Ascending aorta (tissue), 2 donors: ENCODE data around the gene ATG4B. TPM values are rescaled to one million over a fixed set of nuclear protein-coding genes. Genes with fewer than 3 reads are reported as not detected.

Source experiments
- DNase-seq, 2 donors: peaks; one replicate each; pipeline ENCODE4 v3.0.0-alpha.2; 2019; ENCODE audit warnings: low spot score in 2 of 2
- H3K27ac ChIP-seq, 2 donors: fragments of 200-600 bp; sonication (generic); one replicate each; pipeline ENCODE4 v1.5.1; 2016 to 2017; ENCODE audit warnings: mild to moderate bottlenecking in 1 of 2
- H3K27me3 ChIP-seq: fragments of 200-600 bp; sonication (generic); one replicate; pipeline ENCODE4 v1.5.1; 2017
- H3K36me3 ChIP-seq, 2 donors: fragments of 200-600 bp; sonication (generic); one replicate each; pipeline ENCODE4 v1.5.1; 2016
- H3K4me1 ChIP-seq, 2 donors: fragments of 200-600 bp; sonication (generic); one replicate each; pipeline ENCODE4 v1.5.1; 2016 to 2017; ENCODE audit warnings: mild to moderate bottlenecking in 1 of 2
- H3K4me3 ChIP-seq, 2 donors: fragments of 200-600 bp; sonication (generic); one replicate each; pipeline ENCODE4 v1.5.1; 2016 to 2017; ENCODE audit warnings: mild to moderate bottlenecking in 1 of 2
- H3K9me3 ChIP-seq, 2 donors: fragments of 200-600 bp; sonication (generic); one replicate each; pipeline ENCODE4 v1.5.1; 2016
- intact Hi-C: fragments of 100-400 bp; cut with DNase I; formaldehyde crosslinking; loops from one replicate; pipeline ENCODE4 v1.15.1; 2023
- total RNA-seq: library from RNA; depleted of rRNA; stranded (reverse); fragments of >200 nt; gene quantifications from one replicate; pipeline ENCODE4 v1.1.0, GENCODE V29; 2016
- TF ChIP-seq, protein P1 (sequence below), 3 experiments: fragments of 200-600 bp in 2 of 3; fragments of 450-650 bp in 1 of 3; sonication (generic) in 2 of 3; IDR thresholded peaks; one replicate each; pipeline ENCODE4 v1.5.1; 2016 to 2019; ENCODE audit warnings: antibody characterized with exemption in 3 of 3, mild to moderate bottlenecking in 1 of 3, moderate library complexity in 1 of 3

The ATG4B gene
- total RNA-seq, 1 donor from 2014 or later, result 225 TPM

GRCh38 chr2:241673189-241673663, 35.7 kb downstream of the ATG4B start:
- H3K27ac ChIP-seq, result no peak overlapping the region
- intact Hi-C loops, result no loop called here
- no peak for DNase-seq
- H3K27me3 ChIP-seq, result no peaks in the 10 kb centered on the region
- H3K4me3 ChIP-seq, result no peak overlapping the region
- peaks cover 52 to 62% of the 10 kb centered on the region in 2 donors for H3K36me3 ChIP-seq
- TF ChIP-seq, protein P1, sequence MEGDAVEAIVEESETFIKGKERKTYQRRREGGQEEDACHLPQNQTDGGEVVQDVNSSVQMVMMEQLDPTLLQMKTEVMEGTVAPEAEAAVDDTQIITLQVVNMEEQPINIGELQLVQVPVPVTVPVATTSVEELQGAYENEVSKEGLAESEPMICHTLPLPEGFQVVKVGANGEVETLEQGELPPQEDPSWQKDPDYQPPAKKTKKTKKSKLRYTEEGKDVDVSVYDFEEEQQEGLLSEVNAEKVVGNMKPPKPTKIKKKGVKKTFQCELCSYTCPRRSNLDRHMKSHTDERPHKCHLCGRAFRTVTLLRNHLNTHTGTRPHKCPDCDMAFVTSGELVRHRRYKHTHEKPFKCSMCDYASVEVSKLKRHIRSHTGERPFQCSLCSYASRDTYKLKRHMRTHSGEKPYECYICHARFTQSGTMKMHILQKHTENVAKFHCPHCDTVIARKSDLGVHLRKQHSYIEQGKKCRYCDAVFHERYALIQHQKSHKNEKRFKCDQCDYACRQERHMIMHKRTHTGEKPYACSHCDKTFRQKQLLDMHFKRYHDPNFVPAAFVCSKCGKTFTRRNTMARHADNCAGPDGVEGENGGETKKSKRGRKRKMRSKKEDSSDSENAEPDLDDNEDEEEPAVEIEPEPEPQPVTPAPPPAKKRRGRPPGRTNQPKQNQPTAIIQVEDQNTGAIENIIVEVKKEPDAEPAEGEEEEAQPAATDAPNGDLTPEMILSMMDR (IDR thresholded peaks at IDR 0.05), result no peak
- H3K4me1 ChIP-seq, result no peaks in the 10 kb centered on the region
- no peaks in the 10 kb centered on the region for H3K9me3 ChIP-seq

GRCh38 chr2:241673797-241674725, 36.6 kb downstream of the ATG4B start:
- Histone ChIP-seq H3K4me1 (no peaks in the 10 kb centered on the region), H3K36me3 (peaks cover 49 to 62% of the 10 kb centered on the region in 2 donors), H3K27ac (peak overlapping the region in 1 of 2 donors; percentile 50), H3K9me3 (no peaks in the 10 kb centered on the region), H3K4me3 (no peak overlapping the region), H3K27me3 (no peaks in the 10 kb centered on the region)
- TF ChIP-seq, protein P1 (IDR thresholded peaks at IDR 0.05), result no peak
- DNase-seq, result no peak
- intact Hi-C loops, result no loop called here

- peaks cover 35 to 50% of the 10 kb centered on the region in 2 donors for H3K36me3 ChIP-seq
- no peak overlapping the region for H3K27ac ChIP-seq
- DNase-seq, result no peak
- H3K4me3 ChIP-seq, result no peak overlapping the region
- no peaks in the 10 kb centered on the region for H3K9me3 ChIP-seq
- intact Hi-C loops, result no loop called here
- TF ChIP-seq, protein P1 (IDR thresholded peaks at IDR 0.05), result no peak
- H3K27me3 ChIP-seq, result no peaks in the 10 kb centered on the region
- H3K4me1 ChIP-seq, result no peaks in the 10 kb centered on the region
Measured at GRCh38 chr2:241675885-241676284, 38.4 kb downstream of the ATG4B start.

- TF ChIP-seq, protein P1 (IDR thresholded peaks at IDR 0.05), result no peak
- Histone ChIP-seq H3K4me1 (no peaks in the 10 kb centered on the region), H3K4me3 (no peak overlapping the region), H3K36me3 (peaks cover 29 to 46% of the 10 kb centered on the region in 2 donors), H3K9me3 (no peaks in the 10 kb centered on the region), H3K27ac (no peak overlapping the region), H3K27me3 (no peaks in the 10 kb centered on the region)
- no peak for DNase-seq
- intact Hi-C loops, result no loop called here
Measured at GRCh38 chr2:241676665-241677064, 39.2 kb downstream of the ATG4B start.

DNA sequence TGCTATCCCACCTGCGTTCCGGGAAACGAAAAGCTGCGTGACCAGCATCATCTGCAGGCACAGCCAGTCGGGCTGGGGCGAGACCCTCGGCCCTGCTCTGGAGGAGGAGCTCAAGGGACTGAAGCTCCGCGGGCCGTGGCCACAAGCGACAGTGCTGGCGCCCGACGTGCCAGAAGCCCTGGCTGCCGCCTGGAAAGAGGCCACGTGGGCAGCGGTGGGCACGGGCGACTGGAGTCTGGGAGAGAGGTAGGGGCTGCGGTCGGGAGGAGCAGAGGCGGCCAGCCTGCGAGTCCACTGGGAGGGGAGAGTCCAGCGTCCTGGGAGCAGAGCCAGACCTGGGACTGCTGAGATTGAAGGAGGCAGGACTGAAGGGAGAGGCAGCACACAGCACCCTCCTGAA, 39.9 kb downstream of the ATG4B start:
- Histone ChIP-seq H3K4me3 (no peak overlapping the region), H3K4me1 (no peaks in the 10 kb centered on the region), H3K9me3 (no peaks in the 10 kb centered on the region), H3K27me3 (no peaks in the 10 kb centered on the region), H3K27ac (no peak overlapping the region), H3K36me3 (peaks cover 21 to 42% of the 10 kb centered on the region in 2 donors)
- no peak for DNase-seq
- TF ChIP-seq, protein P1 (IDR thresholded peaks at IDR 0.05), result no peak
- intact Hi-C loops, result no loop called here
